Stomach (tissue), 9 donors: ENCODE measurements around the gene COG7. TPM values are rescaled to one million over a fixed set of nuclear protein-coding genes. Genes with fewer than 3 reads are reported as not detected.
"Not testable (repeated sequence)": the region's sequence is repeated elsewhere in the genome, so short reads cannot be mapped to it uniquely, and the experiment has no call there.

Experiments used
- DNase-seq, 2 donors: peaks; one replicate each; pipeline versions ENCODE4 v3.0.0 to v3.0.0-alpha.2; 2013 to 2019
- H3K27ac ChIP-seq, 5 donors: fragments of 200-600 bp in 4 of 5; sonication (generic) in 4 of 5; one replicate each; pipeline ENCODE4 v1.5.1; 2013 to 2019; ENCODE audit warnings: mild to moderate bottlenecking in 1 of 5, moderate library complexity in 1 of 5
- H3K27me3 ChIP-seq, 3 donors: fragments of 200-600 bp; sonication (generic); one replicate each; pipeline ENCODE4 v1.5.1; 2017 to 2019; ENCODE audit warnings: mixed run types in 1 of 3
- H3K36me3 ChIP-seq, 4 donors: fragments of 200-600 bp; sonication (generic); 1 replicate in 3 of 4; 2 replicates in 1 of 4; pipeline ENCODE4 v1.5.1; 2016 to 2019
- H3K4me1 ChIP-seq, 4 donors: fragments of 200-600 bp; sonication (generic); one replicate each; pipeline ENCODE4 v1.5.1; 2016 to 2019
- H3K4me3 ChIP-seq, 4 donors: fragments of 200-600 bp; sonication (generic) in 3 of 4; one replicate each; pipeline ENCODE4 v1.5.1; 2016 to 2019; ENCODE audit warnings: mild to moderate bottlenecking in 1 of 4
- H3K9me3 ChIP-seq, 4 donors: fragments of 200-600 bp; sonication (generic); one replicate each; pipeline ENCODE4 v1.5.1; 2016 to 2019
- EP300 ChIP-seq: sonication (generic); formaldehyde crosslinking; IDR thresholded peaks from one replicate; pipeline ENCODE4 v1.6.1; 2017; ENCODE audit warnings: antibody characterized with exemption
- POLR2A ChIP-seq, 4 donors: fragments of 450-650 bp; IDR thresholded peaks; one replicate each; pipeline ENCODE4 v1.6.1; 2016; ENCODE audit warnings: antibody characterized with exemption in 4 of 4, control low read depth in 2 of 4, mild to moderate bottlenecking in 1 of 4, moderate library complexity in 1 of 4
- POLR2AphosphoS5 ChIP-seq, 3 donors: sonication (generic); formaldehyde crosslinking; IDR thresholded peaks; one replicate each; pipeline ENCODE4 v1.6.1; 2016; ENCODE audit warnings: antibody characterized with exemption in 3 of 3
- WGBS, 5 donors: extraction: QIAGEN DNeasy Blood & Tissue Kit in 3 of 5; methylation state at CpG; one replicate each; pipeline versions ENCODE4 v1.1.5 to v1.1.7; 2013 to 2018; 5-methylcytosine and 5-hydroxymethylcytosine counted together
- intact Hi-C: fragments of 100-400 bp; cut with DNase I; formaldehyde crosslinking; loops from one replicate; pipeline ENCODE4 v1.15.1; 2023; ENCODE audit warnings: low total_unique reads
- polyA plus RNA-seq, 3 donors: library from polyadenylated mRNA; stranded (reverse); fragments of 200-250 nt; gene quantifications; one replicate each; pipeline ENCODE4 v1.2.3, GENCODE V29; 2013
- total RNA-seq, 5 donors: library from RNA; depleted of rRNA; stranded (reverse); fragments of >200 nt; gene quantifications; one replicate each; pipeline versions ENCODE4 v1.1.0 to v1.2.3, GENCODE V29; 2014 to 2016
- TF ChIP-seq, protein P1 (sequence below), 7 experiments: fragments of 450-650 bp in 4 of 7; fragments of 200-600 bp in 3 of 7; sonication (generic) in 3 of 7; IDR thresholded peaks; one replicate each; pipeline ENCODE4 v1.5.1; 2016 to 2019; ENCODE audit warnings: antibody characterized with exemption in 7 of 7, control low read depth in 2 of 7, mild to moderate bottlenecking in 1 of 7
- donor health status: healthy with polysubstance abuse.
- donor health status: Bipolar disorder and iron deficiency.
- donor health status: healthy.

Gene COG7
- total and polyA plus RNA-seq, 8 donors = 11.0 to 80.5 (median 27.7) TPM

DNA sequence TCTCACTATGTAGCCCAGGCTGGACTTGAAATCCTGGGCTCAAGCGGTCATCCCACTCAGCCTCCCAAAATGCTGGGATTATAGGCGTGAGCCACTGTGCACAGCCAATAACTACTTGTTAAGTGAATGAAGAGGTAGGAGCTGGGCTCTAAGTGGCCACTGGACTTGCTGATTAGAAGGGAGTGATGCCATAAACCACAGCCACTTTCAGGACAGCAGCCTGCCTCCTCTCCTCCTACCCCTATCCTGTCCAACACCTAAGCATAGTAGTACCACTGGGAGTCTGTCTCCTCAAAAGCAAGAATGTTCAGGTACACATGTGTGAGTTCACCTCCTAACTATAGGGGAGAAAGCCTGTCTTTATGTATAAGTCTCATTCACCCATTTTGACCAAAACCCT is 12.2 kb upstream of the COG7 start:
- peaks cover 0 to 14% (median 5%) of the 10 kb centered on the region in 4 donors for H3K4me1 ChIP-seq
- H3K27ac ChIP-seq = no peak overlapping the region
- no peak overlapping the region for H3K4me3 ChIP-seq
- TF ChIP-seq POLR2A (IDR thresholded peaks at IDR 0.05) = no peak
- TF ChIP-seq, protein P1, sequence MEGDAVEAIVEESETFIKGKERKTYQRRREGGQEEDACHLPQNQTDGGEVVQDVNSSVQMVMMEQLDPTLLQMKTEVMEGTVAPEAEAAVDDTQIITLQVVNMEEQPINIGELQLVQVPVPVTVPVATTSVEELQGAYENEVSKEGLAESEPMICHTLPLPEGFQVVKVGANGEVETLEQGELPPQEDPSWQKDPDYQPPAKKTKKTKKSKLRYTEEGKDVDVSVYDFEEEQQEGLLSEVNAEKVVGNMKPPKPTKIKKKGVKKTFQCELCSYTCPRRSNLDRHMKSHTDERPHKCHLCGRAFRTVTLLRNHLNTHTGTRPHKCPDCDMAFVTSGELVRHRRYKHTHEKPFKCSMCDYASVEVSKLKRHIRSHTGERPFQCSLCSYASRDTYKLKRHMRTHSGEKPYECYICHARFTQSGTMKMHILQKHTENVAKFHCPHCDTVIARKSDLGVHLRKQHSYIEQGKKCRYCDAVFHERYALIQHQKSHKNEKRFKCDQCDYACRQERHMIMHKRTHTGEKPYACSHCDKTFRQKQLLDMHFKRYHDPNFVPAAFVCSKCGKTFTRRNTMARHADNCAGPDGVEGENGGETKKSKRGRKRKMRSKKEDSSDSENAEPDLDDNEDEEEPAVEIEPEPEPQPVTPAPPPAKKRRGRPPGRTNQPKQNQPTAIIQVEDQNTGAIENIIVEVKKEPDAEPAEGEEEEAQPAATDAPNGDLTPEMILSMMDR (IDR thresholded peaks at IDR 0.05) = no peak
- TF ChIP-seq EP300 = no peak
- TF ChIP-seq POLR2AphosphoS5 (IDR thresholded peaks at IDR 0.05) = no peak
- 95 to 100% (median 97%) methylated on average over 2 of the region's 2 CpGs; no CpG with 5 or more reads in 1 of the 5 donors for WGBS, 5 donors
- no peak for DNase-seq
- no peaks in the 10 kb centered on the region for H3K27me3 ChIP-seq
- no peaks in the 10 kb centered on the region for H3K9me3 ChIP-seq
- intact Hi-C loops = no loop called here
- peaks cover 34 to 69% (median 62%) of the 10 kb centered on the region in 4 donors for H3K36me3 ChIP-seq

- H3K4me3 ChIP-seq = no peak overlapping the region
- H3K36me3 ChIP-seq = peaks cover 25 to 59% (median 52%) of the 10 kb centered on the region in 4 donors
- H3K27me3 ChIP-seq = no peaks in the 10 kb centered on the region
- WGBS, 5 donors = 63 to 88% (median 69%) methylated on average over 1 of the region's 1 CpG
- DNase-seq = no peak
- no peak for TF ChIP-seq EP300
- TF ChIP-seq, protein P1 (IDR thresholded peaks at IDR 0.05) = no peak
- no peak for TF ChIP-seq POLR2AphosphoS5 (IDR thresholded peaks at IDR 0.05)
- TF ChIP-seq POLR2A (IDR thresholded peaks at IDR 0.05) = no peak
- no peaks in the 10 kb centered on the region for H3K9me3 ChIP-seq
- intact Hi-C loops = no loop called here
- H3K27ac ChIP-seq = peak overlapping the region in 1 of 5 donors; percentile 16
- H3K4me1 ChIP-seq = peaks cover 0 to 14% (median 5%) of the 10 kb centered on the region in 4 donors
Observed at GRCh38 chr16:23464196-23464595, 11.2 kb upstream of the COG7 start.

DNA sequence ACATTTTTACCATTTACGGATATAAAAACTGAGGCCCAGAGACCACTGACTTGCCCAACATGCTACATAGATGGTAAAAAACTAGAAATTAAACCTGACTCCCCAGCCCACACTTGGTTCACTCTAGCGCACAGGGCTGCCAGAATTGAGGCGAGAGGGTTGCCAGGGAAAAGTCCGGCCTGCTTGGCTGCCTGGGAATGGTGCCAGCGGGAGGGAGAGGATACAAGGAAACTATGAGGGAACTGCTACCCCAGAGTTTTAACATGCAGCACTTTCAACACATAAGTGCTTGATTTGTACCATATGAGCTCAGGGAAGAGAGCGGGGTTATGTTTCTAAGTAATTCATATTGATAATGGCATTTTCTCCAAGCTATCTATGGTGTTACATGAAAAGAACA is 10.0 kb upstream of the COG7 start:
- H3K9me3 ChIP-seq, H3K27me3 ChIP-seq, intact Hi-C loops, H3K4me3 ChIP-seq: not testable (repeated sequence)
- DNase-seq = peak; percentile 86 to 88
- 17 to 47% (median 26%) methylated on average over 5 to 6 of the region's 6 CpGs for WGBS, 5 donors
- Histone ChIP-seq H3K36me3 (peaks cover 13 to 47% (median 40%) of the 10 kb centered on the region in 4 donors), H3K4me1 (peaks cover 0 to 14% (median 5%) of the 10 kb centered on the region in 4 donors), H3K27ac (peak overlapping the region in 2 of 5 donors; percentile 9 to 15)
- peak in 2 of 3 donors; percentile 23 to 35 for TF ChIP-seq POLR2AphosphoS5 (IDR thresholded peaks at IDR 0.05)

GRCh38 chr16:23453338-23454052 is 506 bp upstream of the COG7 start:
- whole genome bisulfite sequencing, 5 donors = 53 to 68% (median 56%) methylated on average over 33 to 37 of the region's 37 CpGs
- Histone ChIP-seq H3K9me3 (no peaks in the 10 kb centered on the region), H3K27ac (peak overlapping the region in 2 of 5 donors; percentile 87 to 90), H3K27me3 (no peaks in the 10 kb centered on the region), H3K36me3 (peaks cover 0 to 6% (median 0%) of the 10 kb centered on the region in 4 donors), H3K4me3 (peak overlapping the region; percentile 71 to 96 (median 89)), H3K4me1 (peaks cover 22 to 55% (median 45%) of the 10 kb centered on the region in 4 donors)
- DNase-seq = no peak
- TF ChIP-seq, protein P1 (IDR thresholded peaks at IDR 0.05) = no peak
- no peak for TF ChIP-seq POLR2A (IDR thresholded peaks at IDR 0.05)
- TF ChIP-seq EP300 = no peak
- no peak for TF ChIP-seq POLR2AphosphoS5 (IDR thresholded peaks at IDR 0.05)
- intact Hi-C loops = no loop called here

- intact Hi-C loops = no loop called here
- Histone ChIP-seq H3K27ac (peak overlapping the region; percentile 81 to 90 (median 87)), H3K36me3 (peaks cover 0 to 6% (median 0%) of the 10 kb centered on the region in 4 donors), H3K27me3 (no peaks in the 10 kb centered on the region), H3K9me3 (no peaks in the 10 kb centered on the region), H3K4me1 (peaks cover 24 to 67% (median 54%) of the 10 kb centered on the region in 4 donors), H3K4me3 (peak overlapping the region; percentile 71 to 96 (median 89))
- DNase-seq = no peak
- 2 to 7% (median 5%) methylated on average over 10 of the region's 10 CpGs for WGBS, 5 donors
- TF ChIP-seq EP300 = no peak
- no peak for TF ChIP-seq POLR2A (IDR thresholded peaks at IDR 0.05)
- TF ChIP-seq, protein P1 (IDR thresholded peaks at IDR 0.05) = no peak
- TF ChIP-seq POLR2AphosphoS5 (IDR thresholded peaks at IDR 0.05) = no peak
Observed at GRCh38 chr16:23452221-23452571, 793 bp downstream of the COG7 start.
